ENCODE results near the gene FDPS. TPM values are rescaled to one million over a fixed set of nuclear protein-coding genes. Genes with fewer than 3 reads are reported as not detected.

The FDPS gene
- 401 and 490 TPM in 2 replicates for total RNA-seq

- peak; percentile 97 to 99 for DNase-seq (ENCODE audit: low read depth in 2 of 2)
These were observed at the start of gene FDPS for GRCh38 chr1:155308493-155309422. Gene FDPS, plus strand, starts transcription at chr1:155308866. Its CDS starts 924 bp downstream, at chr1:155309790.

- DNase-seq (ENCODE audit: low read depth in 2 of 2): no peak
These were observed 48.4 kb upstream of the FDPS start for GRCh38 chr1:155260276-155260675.

- DNase-seq (ENCODE audit: low read depth in 2 of 2): no peak
These were observed 47.2 kb upstream of the FDPS start for GRCh38 chr1:155261493-155261851.

GRCh38 chr1:155261852-155262673 is 46.6 kb upstream of the FDPS start, which contains the start of gene SCAMP3:
Gene SCAMP3, minus strand, starts transcription at chr1:155262360. Its CDS starts 209 bp downstream, at chr1:155262151.
- peak; percentile 90 to 99 for DNase-seq (ENCODE audit: low read depth in 2 of 2)

- DNase-seq (ENCODE audit: low read depth in 2 of 2): no peak
These were observed 45.6 kb upstream of the FDPS start for GRCh38 chr1:155263067-155263466.

- DNase-seq (ENCODE audit: low read depth in 2 of 2): no peak
These were observed 42.1 kb upstream of the FDPS start for GRCh38 chr1:155266553-155266952.

- DNase-seq (ENCODE audit: low read depth in 2 of 2): no peak
These were observed 41.3 kb upstream of the FDPS start for GRCh38 chr1:155267373-155267772.

- no peak for DNase-seq (ENCODE audit: low read depth in 2 of 2)
These were observed 40.0 kb upstream of the FDPS start for GRCh38 chr1:155268630-155269029.

GRCh38 chr1:155269381-155269780 is 39.3 kb upstream of the FDPS start:
- DNase-seq (ENCODE audit: low read depth in 2 of 2): no peak

- DNase-seq (ENCODE audit: low read depth in 2 of 2): peak; percentile 16 to 51
These were observed 36.0 kb upstream of the FDPS start for GRCh38 chr1:155272466-155273342.

GRCh38 chr1:155273343-155274245 is 35.1 kb upstream of the FDPS start, which contains the start of gene CLK2:
Gene CLK2, minus strand, starts transcription at chr1:155273504. Its CDS starts 2,527 bp downstream, at chr1:155270977.
- DNase-seq (ENCODE audit: low read depth in 2 of 2): peak; percentile 78 to 96

GRCh38 chr1:155277070-155277901 is 31.4 kb upstream of the FDPS start, which contains the start of gene HCN3:
Gene HCN3, plus strand, starts transcription at chr1:155277463. Its CDS starts 128 bp downstream, at chr1:155277591.
- peak; percentile 89 to 97 for DNase-seq (ENCODE audit: low read depth in 2 of 2)

GRCh38 chr1:155277902-155278688 is 30.6 kb upstream of the FDPS start:
- DNase-seq (ENCODE audit: low read depth in 2 of 2): peak in 1 of 2 donors; percentile 49

- no peak for DNase-seq (ENCODE audit: low read depth in 2 of 2)
These were observed 29.9 kb upstream of the FDPS start for GRCh38 chr1:155278689-155279160.

- DNase-seq (ENCODE audit: low read depth in 2 of 2): no peak
These were observed 29.4 kb upstream of the FDPS start for GRCh38 chr1:155279268-155279667.

GRCh38 chr1:155282488-155283091 is 26.1 kb upstream of the FDPS start:
- DNase-seq (ENCODE audit: low read depth in 2 of 2): no peak

GRCh38 chr1:155284476-155284875 is 24.2 kb upstream of the FDPS start:
- no peak for DNase-seq (ENCODE audit: low read depth in 2 of 2)

- no peak for DNase-seq (ENCODE audit: low read depth in 2 of 2)
These were observed 23.6 kb upstream of the FDPS start for GRCh38 chr1:155285063-155285462.
